Parietal lobe (tissue), 2 donors: ENCODE measurements around the gene FMO2. TPM values are rescaled to one million over a fixed set of nuclear protein-coding genes. Genes with fewer than 3 reads are reported as not detected.

Experiments used
- small RNA-seq: library from RNA; depleted of rRNA; stranded (forward); fragments of <200 nt; gene quantifications from one replicate; pipeline ENCODE3, GENCODE V24; 2014; ENCODE audit warnings: low replicate concordance
- total RNA-seq: library from RNA; depleted of rRNA; stranded (reverse); fragments of >200 nt; gene quantifications from one replicate; pipeline ENCODE4 v1.2.3, GENCODE V29; 2014

The FMO2 gene
- total RNA-seq = under 0.01 TPM

GRCh38 chr1:171185091-171185490 lies at the start of gene FMO2:
TSS of gene FMO2 (plus strand) at chr1:171185300. CDS start at chr1:171185714, 414 bp downstream.

DNA sequence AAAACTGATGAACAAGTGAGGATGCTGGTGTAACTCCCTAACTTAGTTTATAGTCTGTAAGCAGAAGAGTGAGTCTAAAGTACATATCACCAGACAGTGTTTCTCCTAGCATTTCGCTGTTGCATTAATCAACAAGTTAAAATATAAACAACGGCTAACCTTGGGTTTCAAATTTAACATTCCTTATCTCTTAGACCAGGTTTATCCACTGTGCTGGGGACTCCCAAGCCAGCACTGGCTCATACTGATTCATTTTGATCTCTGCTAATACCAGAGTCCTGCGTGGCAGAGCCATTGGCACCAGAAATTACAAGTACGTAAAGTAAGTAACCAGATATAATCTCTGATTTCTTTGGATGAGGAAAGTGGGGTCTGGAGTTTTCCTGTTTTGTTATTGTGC lies 63.2 kb downstream of the FMO2 start, which contains the start of gene FMO1:
FMO1 (plus strand) TSS at position 193 of the 400 bp plus-strand sequence. CDS start 9,594 bp downstream, outside the sequence.

Small RNA genes within 50 kb of the gene (small RNA-seq; reads per million reads assigned to genes)
- gene RF00019 = not detected

Other genes with a start within 250 kb of the FMO2 start
- not detected for gene MROH9, start 249.8 kb upstream of the FMO2 start, total RNA-seq
- gene FMO3, start 94.4 kb upstream of the FMO2 start, total RNA-seq = not detected
- 3.1 TPM for gene FMO1, start 63.2 kb downstream of the FMO2 start, total RNA-seq
- gene FMO4, start 128.9 kb downstream of the FMO2 start, total RNA-seq = 1.9 TPM